GM20000 (cell line): ENCODE data around the gene RYR3.

Experiments
- DNase-seq: peaks from one replicate; pipeline ENCODE4 v3.0.0; 2012; ENCODE audit warnings: low spot score
- TF ChIP-seq, protein P1 (sequence below): IDR thresholded peaks from 2 replicates; pipeline ENCODE4 v1.5.1; 2012; ENCODE audit warnings: mild to moderate bottlenecking, control low read depth; ENCODE audit errors: extremely low read depth, missing control alignments

Gene RYR3

DNA sequence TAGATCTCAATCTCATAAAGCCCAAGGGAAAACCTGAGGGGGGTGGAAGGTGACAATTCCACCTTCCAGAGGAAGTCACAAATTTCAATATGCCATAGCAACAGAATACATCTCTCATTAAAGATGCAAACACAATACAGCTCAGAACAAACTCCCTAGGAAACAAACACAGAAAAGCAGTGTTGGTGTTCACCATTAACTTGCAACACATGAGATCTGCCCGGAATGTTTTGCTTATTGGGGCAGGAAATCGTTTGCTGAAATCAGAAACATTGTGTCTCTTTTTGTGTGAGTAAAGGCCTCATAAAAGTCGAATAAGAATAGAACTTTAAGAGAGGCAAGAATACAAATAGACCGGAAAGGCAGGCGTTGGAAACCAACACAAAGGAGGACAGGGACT lies 5.8 kb upstream of the RYR3 start:
- TF ChIP-seq, protein P1, sequence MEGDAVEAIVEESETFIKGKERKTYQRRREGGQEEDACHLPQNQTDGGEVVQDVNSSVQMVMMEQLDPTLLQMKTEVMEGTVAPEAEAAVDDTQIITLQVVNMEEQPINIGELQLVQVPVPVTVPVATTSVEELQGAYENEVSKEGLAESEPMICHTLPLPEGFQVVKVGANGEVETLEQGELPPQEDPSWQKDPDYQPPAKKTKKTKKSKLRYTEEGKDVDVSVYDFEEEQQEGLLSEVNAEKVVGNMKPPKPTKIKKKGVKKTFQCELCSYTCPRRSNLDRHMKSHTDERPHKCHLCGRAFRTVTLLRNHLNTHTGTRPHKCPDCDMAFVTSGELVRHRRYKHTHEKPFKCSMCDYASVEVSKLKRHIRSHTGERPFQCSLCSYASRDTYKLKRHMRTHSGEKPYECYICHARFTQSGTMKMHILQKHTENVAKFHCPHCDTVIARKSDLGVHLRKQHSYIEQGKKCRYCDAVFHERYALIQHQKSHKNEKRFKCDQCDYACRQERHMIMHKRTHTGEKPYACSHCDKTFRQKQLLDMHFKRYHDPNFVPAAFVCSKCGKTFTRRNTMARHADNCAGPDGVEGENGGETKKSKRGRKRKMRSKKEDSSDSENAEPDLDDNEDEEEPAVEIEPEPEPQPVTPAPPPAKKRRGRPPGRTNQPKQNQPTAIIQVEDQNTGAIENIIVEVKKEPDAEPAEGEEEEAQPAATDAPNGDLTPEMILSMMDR: no peak
- DNase-seq: no peak

DNA sequence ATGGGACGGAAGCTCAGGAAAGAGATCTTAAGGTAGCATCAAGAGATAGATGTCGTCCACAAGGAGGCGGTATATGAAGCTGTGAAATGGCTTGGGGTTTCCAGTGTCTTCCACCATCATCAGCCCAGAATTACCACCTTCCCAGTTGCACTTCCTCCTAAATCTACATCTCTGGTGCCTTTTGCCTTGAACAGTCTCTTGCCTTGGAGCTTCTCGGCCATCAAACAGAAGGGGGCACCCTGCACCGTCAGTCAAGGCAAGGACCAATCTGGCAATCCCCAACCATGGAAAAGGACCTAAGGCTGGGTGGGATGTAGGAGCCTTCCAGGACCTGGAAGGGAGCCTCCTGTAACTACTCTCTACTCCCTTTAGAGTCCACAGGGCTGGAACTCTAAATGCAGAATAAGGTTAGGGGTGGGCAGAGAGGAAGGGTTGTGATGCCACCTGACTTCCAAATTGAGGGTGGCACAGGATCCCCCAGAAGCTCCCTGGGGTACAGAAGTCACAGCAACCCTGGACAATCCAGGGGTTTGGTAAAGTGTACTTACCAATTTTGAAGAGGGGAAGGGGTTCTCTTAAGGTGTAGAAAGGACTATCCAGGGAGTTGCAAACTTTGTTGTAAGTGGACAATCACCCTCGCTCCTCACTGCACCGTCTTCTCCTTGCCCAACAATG lies 1.0 kb upstream of the RYR3 start:
- TF ChIP-seq, protein P1: no peak
- DNase-seq: peak; percentile 62

DNA sequence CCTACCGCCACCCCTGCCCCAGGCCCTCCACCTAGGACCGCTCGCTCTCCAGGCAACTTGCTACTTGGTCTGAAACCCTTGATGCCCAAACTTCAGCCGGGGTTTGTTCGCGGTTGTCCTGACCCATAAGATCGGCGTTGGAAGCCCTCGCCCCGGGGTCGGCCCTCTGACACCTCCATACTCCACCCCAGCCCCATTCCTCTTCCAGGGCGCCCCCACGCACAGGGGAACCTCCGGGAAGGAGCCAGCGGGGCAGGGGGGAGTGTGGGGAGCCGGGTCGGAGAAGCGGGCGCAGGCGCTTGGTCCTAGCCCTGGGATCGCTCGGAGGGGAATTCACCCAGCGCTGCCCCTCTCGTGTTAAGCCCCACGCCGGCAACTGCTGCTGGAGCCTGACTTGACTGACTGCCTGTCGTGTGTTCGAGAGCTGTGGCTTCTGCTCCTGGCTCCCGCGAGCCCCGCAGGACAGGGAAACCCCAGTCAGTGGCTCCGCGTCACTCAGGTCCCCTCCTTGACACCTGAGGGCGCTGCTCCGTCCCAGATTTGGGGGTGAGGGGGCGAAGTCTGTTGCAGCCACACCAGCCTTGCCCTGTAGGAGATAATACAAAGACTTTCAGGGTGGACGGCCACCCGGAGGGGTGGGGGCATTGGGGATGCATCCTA lies 675 bp downstream of the RYR3 start:
- DNase-seq: no peak
- TF ChIP-seq, protein P1: no peak

DNA sequence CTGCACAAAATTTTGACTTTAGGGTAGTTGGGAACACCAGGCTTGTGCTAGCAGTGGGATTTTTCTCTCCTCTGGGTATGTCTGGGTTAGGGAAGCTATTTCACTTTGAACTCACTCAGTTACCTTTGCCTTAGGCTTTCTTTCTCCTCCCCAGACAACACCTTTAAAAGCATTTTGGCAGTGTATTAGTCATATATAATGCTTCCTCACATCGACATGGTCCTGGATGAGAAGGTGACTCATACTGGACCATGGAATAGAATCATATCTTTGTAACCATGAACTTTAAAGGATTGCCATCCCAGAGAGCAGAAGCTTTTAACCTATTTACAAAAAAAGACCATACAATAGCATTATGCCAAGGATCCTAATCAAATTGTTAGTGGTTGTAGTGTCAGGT lies 2.7 kb downstream of the RYR3 start:
- TF ChIP-seq, protein P1: no peak

DNA sequence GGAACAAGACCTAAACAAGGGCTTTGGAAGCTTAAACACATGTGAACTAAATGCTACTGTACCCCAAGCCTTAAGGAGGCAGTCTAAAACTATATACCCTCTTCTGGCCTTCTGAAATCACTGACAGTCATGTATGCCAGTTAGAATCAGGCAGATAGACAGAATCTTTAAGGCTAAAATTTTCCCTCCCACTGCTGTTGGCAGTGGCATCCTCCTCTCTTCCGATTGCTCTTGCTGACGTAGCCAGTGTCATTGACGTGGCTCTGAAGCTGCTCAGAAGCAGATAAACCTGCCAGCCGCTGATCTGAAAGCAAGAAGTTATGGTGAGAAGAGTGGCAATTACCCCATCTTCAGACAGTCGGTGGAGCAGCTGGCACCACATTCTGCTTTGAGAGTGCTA lies 3.3 kb downstream of the RYR3 start:
- TF ChIP-seq, protein P1: no peak
- DNase-seq: no peak

More for the DNA sequence above, 2.7 kb downstream of the RYR3 start:
- no peak for DNase-seq

DNA sequence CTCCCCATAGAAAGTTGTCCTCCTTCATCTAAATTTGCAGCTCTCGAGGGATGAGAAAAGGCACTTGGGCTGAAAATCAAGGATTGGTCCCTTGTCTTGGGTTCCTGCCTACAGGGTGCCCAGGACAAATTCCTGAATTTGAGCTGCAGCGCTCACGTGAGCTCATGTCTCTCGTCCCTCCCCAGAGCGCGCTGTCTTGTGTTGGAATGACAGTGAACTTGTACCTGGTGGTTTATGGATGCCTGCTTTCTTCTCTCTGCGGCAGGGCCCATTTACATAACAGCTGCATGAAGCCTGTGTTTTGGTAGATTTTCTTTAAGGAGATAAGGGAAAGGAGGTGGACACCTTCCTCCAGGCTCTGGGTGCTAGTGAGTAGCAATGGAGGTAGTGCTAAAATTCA lies 4.3 kb downstream of the RYR3 start:
- DNase-seq: no peak
- TF ChIP-seq, protein P1: no peak

DNA sequence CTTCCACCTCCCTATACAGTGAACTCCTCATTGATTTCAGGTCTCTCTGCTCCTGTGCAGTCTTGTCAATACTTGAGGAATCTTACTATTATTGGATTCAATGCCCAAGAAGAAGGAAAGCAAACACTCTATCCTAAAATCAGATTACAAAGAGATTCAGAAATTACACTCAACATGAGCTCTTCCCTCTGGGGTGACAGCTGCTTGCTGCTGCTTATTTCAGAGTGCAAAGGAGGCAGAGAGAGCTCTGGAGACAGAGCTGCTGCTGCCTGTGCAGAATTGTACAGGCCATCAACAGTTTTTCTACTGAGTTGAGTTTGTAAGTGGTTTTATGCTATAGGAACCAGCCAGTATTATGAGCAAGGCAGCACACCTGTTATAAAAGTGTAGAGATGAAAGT lies 7.1 kb downstream of the RYR3 start:
- DNase-seq: no peak
- TF ChIP-seq, protein P1: no peak
